Uterus (tissue), 4 donors: ENCODE measurements around the gene BLOC1S2. TPM values are rescaled to one million over a fixed set of nuclear protein-coding genes. Genes with fewer than 3 reads are reported as not detected.
"Not testable (repeated sequence)": the region's sequence is repeated elsewhere in the genome, so short reads cannot be mapped to it uniquely, and the experiment has no call there.

Experiments used
- DNase-seq, 2 donors: peaks; one replicate each; pipeline ENCODE4 v3.0.0-alpha.2; 2019 to 2020
- H3K27ac ChIP-seq, 2 donors: fragments of 200-600 bp; sonication (generic); 1 replicate in 1 of 2; 2 replicates in 1 of 2; pipeline ENCODE4 v1.5.1; 2016 to 2018
- H3K27me3 ChIP-seq, 2 donors: fragments of 200-600 bp; sonication (generic); one replicate each; pipeline ENCODE4 v1.5.1; 2018 to 2019; ENCODE audit warnings: control low read depth in 1 of 2
- H3K36me3 ChIP-seq, 2 donors: fragments of 200-600 bp; sonication (generic); one replicate each; pipeline ENCODE4 v1.5.1; 2019; ENCODE audit warnings: control low read depth in 1 of 2
- H3K4me1 ChIP-seq, 2 donors: fragments of 200-600 bp; sonication (generic); one replicate each; pipeline ENCODE4 v1.5.1; 2018 to 2019; ENCODE audit warnings: control low read depth in 1 of 2
- H3K4me3 ChIP-seq, 2 donors: fragments of 200-600 bp; sonication (generic); 1 replicate in 1 of 2; 2 replicates in 1 of 2; pipeline ENCODE4 v1.5.1; 2018 to 2019; ENCODE audit warnings: mild to moderate bottlenecking in 1 of 2
- H3K9me3 ChIP-seq, 2 donors: fragments of 200-600 bp; sonication (generic); one replicate each; pipeline ENCODE4 v1.5.1; 2019; ENCODE audit warnings: control low read depth in 1 of 2
- POLR2A ChIP-seq, 2 donors: fragments of 450-650 bp; IDR thresholded peaks; one replicate each; pipeline ENCODE4 v1.6.1; 2016; ENCODE audit warnings: antibody characterized with exemption in 2 of 2, mild to moderate bottlenecking in 1 of 2, moderate library complexity in 1 of 2
- intact Hi-C: fragments of 100-400 bp; cut with DNase I; formaldehyde crosslinking; loops from one replicate; pipeline ENCODE4 v1.15.1; 2023; ENCODE audit warnings: low total_unique reads
- total RNA-seq, 4 donors: library from RNA; depleted of rRNA in 3 of 4; stranded (reverse); fragments of >200 nt in 3 of 4; gene quantifications; one replicate each; pipeline versions ENCODE4 v1.1.0 to v1.2.4, GENCODE V29; 2014 to 2023
- TF ChIP-seq, protein P1 (sequence below), 4 experiments: fragments of 200-600 bp in 2 of 4; fragments of 450-650 bp in 2 of 4; sonication (generic) in 2 of 4; IDR thresholded peaks; one replicate each; pipeline ENCODE4 v1.5.1; 2016 to 2019; ENCODE audit warnings: antibody characterized with exemption in 4 of 4, mild to moderate bottlenecking in 2 of 4, moderate library complexity in 1 of 4
- donor health status: DM: yes; HTN: yes; CAD: no.

Gene BLOC1S2
- total RNA-seq, 4 donors from 2014 or later = 0.51 to 22.7 (median 13.3) TPM

DNA sequence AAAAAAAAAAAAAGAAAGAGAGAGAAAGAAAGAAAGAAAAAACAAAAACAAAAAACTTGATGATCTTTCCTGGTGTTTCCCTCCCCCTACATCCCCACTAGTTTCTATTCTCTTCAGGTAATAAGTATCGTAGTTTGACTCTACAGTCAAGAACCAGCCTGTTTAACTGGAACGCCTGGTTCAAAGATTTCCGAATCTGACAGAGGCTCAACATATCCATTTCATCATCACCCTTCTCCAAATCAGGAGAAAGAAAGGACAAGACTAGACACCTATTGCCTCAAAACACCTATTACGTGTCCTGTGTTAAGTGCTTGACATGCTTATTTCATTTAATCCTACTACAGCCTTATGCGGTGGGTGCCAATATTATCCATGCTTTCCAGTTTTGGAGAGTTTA is 20.4 kb upstream of the BLOC1S2 start:
- intact Hi-C loops = no loop called here
- no peaks in the 10 kb centered on the region for H3K4me1 ChIP-seq
- H3K27me3 ChIP-seq = no peaks in the 10 kb centered on the region
- no peaks in the 10 kb centered on the region for H3K36me3 ChIP-seq
- TF ChIP-seq POLR2A (IDR thresholded peaks at IDR 0.05) = no peak
- TF ChIP-seq, protein P1, sequence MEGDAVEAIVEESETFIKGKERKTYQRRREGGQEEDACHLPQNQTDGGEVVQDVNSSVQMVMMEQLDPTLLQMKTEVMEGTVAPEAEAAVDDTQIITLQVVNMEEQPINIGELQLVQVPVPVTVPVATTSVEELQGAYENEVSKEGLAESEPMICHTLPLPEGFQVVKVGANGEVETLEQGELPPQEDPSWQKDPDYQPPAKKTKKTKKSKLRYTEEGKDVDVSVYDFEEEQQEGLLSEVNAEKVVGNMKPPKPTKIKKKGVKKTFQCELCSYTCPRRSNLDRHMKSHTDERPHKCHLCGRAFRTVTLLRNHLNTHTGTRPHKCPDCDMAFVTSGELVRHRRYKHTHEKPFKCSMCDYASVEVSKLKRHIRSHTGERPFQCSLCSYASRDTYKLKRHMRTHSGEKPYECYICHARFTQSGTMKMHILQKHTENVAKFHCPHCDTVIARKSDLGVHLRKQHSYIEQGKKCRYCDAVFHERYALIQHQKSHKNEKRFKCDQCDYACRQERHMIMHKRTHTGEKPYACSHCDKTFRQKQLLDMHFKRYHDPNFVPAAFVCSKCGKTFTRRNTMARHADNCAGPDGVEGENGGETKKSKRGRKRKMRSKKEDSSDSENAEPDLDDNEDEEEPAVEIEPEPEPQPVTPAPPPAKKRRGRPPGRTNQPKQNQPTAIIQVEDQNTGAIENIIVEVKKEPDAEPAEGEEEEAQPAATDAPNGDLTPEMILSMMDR (IDR thresholded peaks at IDR 0.05) = no peak
- no peaks in the 10 kb centered on the region for H3K9me3 ChIP-seq
- DNase-seq = no peak
- no peak overlapping the region for H3K27ac ChIP-seq
- H3K4me3 ChIP-seq = no peak overlapping the region

DNA sequence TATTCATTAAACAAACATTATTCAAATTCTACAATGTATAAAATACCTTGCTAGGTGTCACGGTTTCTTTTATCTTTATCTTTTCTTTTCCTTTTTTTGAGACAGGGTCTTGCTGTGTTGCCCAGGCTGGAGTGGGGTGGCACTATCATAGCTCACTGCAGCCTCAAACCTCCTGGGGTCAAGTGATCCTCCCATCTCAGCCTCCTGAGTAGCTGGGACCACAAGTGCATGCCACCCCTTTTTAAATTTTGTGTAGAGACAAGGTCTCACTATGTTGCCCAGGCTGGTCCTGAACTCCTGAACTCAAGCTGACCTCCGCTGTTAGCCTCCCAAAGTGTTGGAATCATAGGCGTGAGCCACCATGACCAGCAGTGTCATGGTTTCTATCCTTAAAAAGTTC is 17.9 kb upstream of the BLOC1S2 start:
- Histone ChIP-seq H3K27ac (no peak overlapping the region), H3K36me3 (no peaks in the 10 kb centered on the region), H3K27me3 (no peaks in the 10 kb centered on the region), H3K4me1 (no peaks in the 10 kb centered on the region), H3K4me3 (no peak overlapping the region), H3K9me3 (no peaks in the 10 kb centered on the region)
- no peak for DNase-seq
- TF ChIP-seq, protein P1 (IDR thresholded peaks at IDR 0.05) = no peak
- no peak for TF ChIP-seq POLR2A (IDR thresholded peaks at IDR 0.05)
- intact Hi-C loops = no loop called here

DNA sequence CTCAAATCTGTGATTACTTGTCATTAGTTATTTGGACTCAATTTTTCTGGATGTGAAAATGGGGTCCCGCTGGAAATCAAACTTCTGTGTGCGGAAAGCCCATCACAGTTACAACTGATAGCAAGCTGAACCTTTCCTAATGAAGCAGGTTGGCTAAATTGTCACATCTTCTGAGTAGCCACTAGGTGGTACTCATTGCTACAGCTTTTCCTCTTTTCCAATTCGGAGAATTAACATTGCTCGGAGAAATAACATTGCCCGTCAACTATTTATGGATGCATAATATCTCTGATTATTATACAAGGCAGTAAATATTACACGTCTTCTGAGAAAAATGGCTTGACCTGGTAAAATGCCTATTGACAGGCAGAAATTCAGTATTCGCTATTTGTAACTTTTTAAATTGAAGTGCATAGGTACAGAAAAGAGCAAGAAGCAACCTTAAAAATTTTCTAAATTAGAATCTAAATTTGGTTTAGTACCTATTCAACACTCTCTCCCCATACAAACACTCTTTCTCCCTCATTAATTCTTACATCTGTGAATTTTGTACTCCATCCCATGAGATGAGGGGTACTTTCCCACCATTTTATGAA is 17.3 kb upstream of the BLOC1S2 start:
- Histone ChIP-seq H3K9me3 (no peaks in the 10 kb centered on the region), H3K36me3 (no peaks in the 10 kb centered on the region), H3K27me3 (no peaks in the 10 kb centered on the region), H3K4me3 (no peak overlapping the region), H3K27ac (no peak overlapping the region), H3K4me1 (no peaks in the 10 kb centered on the region)
- intact Hi-C loops = no loop called here
- no peak for DNase-seq
- TF ChIP-seq POLR2A (IDR thresholded peaks at IDR 0.05) = no peak
- TF ChIP-seq, protein P1 (IDR thresholded peaks at IDR 0.05) = peak; percentile 27 to 57 (median 52)

DNA sequence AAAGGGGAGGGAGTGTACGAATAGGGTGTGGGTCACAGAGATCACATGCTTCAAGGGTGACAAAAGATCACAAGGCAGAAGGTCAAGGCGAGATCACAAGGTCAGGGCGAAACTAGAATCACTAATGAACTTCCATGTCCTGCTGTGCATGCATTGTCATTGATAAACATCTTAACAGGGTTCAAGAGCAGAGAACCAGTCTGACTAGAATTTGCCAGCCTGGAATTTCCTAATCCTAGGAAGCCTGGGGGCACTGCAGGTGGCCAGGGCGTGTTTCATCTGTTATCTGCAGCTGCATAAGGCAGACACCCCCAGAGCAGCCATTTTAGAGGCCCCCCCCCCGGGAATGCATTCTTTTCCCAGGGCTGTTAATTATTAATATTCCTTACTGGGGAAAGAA is 14.6 kb upstream of the BLOC1S2 start:
- H3K4me3 ChIP-seq, H3K36me3 ChIP-seq, H3K9me3 ChIP-seq, DNase-seq, H3K27ac ChIP-seq, H3K4me1 ChIP-seq, intact Hi-C loops, H3K27me3 ChIP-seq: not testable (repeated sequence)

DNA sequence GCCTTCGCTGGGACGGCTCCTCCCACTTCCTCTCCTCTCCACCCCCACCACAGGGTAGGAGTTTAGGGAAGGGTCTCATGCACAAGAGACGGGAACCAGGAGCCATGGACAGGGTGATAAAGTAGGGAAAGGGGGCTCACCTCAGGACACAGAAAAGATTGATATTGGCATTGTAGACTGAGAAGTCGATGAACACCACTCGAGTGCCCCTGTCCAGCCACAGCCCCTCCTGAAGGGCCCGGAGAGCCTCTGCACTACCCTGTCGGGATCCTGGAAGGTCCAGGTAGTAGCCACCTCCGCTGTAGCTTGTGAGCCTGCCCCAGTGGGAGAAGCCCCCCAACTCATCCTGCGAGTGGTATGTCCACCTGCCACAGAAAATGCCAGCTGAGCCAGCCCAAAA is 10.8 kb upstream of the BLOC1S2 start:
- TF ChIP-seq, protein P1 (IDR thresholded peaks at IDR 0.05) = no peak
- no peak for TF ChIP-seq POLR2A (IDR thresholded peaks at IDR 0.05)
- no peak for DNase-seq
- H3K4me1 ChIP-seq = no peaks in the 10 kb centered on the region
- intact Hi-C loops = no loop called here
- no peak overlapping the region for H3K27ac ChIP-seq
- H3K9me3 ChIP-seq = no peaks in the 10 kb centered on the region
- no peak overlapping the region for H3K4me3 ChIP-seq
- no peaks in the 10 kb centered on the region for H3K36me3 ChIP-seq
- H3K27me3 ChIP-seq = no peaks in the 10 kb centered on the region

DNA sequence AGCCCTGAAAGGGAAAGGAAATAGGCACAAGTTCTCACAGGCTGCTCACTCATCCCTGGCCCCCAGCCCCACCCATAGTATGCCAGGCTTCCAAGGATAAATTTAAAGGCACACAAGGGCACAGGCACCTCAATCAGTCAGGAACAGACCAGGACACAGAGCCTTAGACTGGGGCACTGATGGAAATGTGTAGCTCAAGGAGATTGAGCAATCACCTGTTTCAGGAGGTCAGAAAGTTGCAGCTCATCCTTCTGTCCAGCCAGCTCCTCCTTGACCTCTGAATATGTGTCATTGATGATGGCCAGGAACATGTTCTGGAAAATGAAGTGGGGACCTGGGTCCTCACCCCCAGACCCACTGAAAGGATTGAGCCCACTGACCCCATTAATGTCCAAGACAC is 6.6 kb upstream of the BLOC1S2 start:
- Histone ChIP-seq H3K27ac (no peak overlapping the region), H3K36me3 (no peaks in the 10 kb centered on the region), H3K9me3 (no peaks in the 10 kb centered on the region), H3K27me3 (no peaks in the 10 kb centered on the region), H3K4me1 (no peaks in the 10 kb centered on the region), H3K4me3 (no peak overlapping the region)
- DNase-seq = no peak
- TF ChIP-seq POLR2A (IDR thresholded peaks at IDR 0.05) = no peak
- TF ChIP-seq, protein P1 (IDR thresholded peaks at IDR 0.05) = no peak
- intact Hi-C loops = no loop called here

DNA sequence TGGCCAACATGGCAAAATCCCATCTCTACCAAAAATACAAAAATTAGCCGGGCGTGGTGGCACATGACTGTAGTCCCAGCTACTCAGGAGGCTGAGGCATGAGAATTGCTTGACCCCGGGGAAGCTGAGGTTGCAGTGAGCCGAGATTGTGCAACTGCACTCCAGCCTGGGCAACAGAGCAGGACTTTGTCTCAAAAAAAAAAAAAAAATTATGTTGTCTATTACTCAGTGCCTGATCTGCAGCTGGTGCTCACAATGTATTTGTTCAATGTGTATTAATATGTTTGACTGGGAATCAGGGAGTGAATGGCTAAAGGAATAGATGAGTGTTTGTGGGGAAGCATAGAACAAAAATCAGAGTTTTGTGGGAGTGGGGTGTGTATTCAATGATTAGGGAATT is 5.8 kb upstream of the BLOC1S2 start:
- H3K27ac ChIP-seq, H3K9me3 ChIP-seq, DNase-seq, H3K27me3 ChIP-seq, intact Hi-C loops, H3K4me1 ChIP-seq, H3K36me3 ChIP-seq, H3K4me3 ChIP-seq: not testable (repeated sequence)
